ENCODE measurements around the gene KLHL42. TPM values are rescaled to one million over a fixed set of nuclear protein-coding genes. Genes with fewer than 3 reads are reported as not detected.

The KLHL42 gene
- polyA plus RNA-seq, 1 donor: 47.6 TPM

Other genes with a start within 250 kb of the KLHL42 start
- 2.7 TPM for gene REP15, start 83.8 kb upstream of the KLHL42 start, polyA plus RNA-seq (ENCODE audit: insufficient read length)
- gene MRPS35, start 69.4 kb upstream of the KLHL42 start, polyA plus RNA-seq (ENCODE audit: insufficient read length): 79.3 TPM
- gene MANSC4, start within 50 bp of the KLHL42 start, polyA plus RNA-seq (ENCODE audit: insufficient read length): 0.95 TPM
- gene PTHLH, start 192.5 kb downstream of the KLHL42 start, polyA plus RNA-seq (ENCODE audit: insufficient read length): 0.67 TPM